Endometrial microvascular endothelial cells (primary cell): ENCODE measurements around the gene SERPINA12. TPM values are rescaled to one million over a fixed set of nuclear protein-coding genes. Genes with fewer than 3 reads are reported as not detected.
"Not testable (repeated sequence)": the region's sequence is repeated elsewhere in the genome, so short reads cannot be mapped to it uniquely, and the experiment has no call there.

Source experiments
- in situ Hi-C: cut with HindIII; loops from 2 replicates; pipeline ENCODE4 v1.10.0; 2017; ENCODE audit warnings: low sequenced_read_pairs, low pct_unique_long_range_greater_than_20kb; ENCODE audit errors: inconsistent ontology term
- total RNA-seq: library from RNA; depleted of rRNA; stranded (reverse); fragments of >200 nt; gene quantifications from one replicate; pipeline ENCODE4 v1.2.3, GENCODE V29; 2015; ENCODE audit errors: inconsistent ontology term

Gene SERPINA12
- total RNA-seq, 1 donor from 2014 or later, result not detected

DNA sequence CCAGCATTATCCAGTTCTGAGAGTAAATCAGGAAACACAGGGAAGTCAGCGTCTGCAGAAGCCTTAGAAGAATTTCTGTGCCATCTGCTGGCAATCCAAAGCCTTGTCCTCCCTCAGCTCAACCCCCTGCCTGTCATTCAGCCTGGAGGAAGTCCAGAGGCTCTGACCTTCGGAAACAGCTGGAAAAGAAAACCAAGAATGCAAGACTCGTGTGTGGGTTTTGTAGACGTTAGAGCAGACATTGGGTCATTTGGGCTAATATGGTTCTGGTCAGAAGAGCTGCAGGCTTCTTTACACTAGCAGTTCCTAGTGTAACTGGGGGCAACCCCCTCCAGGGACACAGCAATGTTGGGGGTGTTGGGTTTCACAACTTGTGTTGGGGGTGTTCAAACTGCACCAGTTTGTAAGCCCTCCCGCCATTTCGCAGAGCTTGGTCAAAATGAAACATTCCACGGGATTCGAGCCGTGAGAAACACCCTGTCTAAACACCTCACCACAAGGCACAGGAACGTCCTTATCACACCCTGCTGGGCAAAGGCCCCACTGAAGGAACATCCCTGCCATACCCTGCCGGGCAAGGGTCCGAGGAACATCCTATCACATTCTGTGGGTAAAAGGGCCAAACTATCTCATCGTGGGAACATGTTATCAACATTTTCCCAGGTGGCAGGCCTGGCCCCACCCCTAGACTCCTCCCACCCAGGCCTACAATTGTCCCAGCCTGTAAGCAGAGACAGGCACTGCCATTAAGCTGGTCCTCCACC is 30.9 kb upstream of the SERPINA12 start:
- in situ Hi-C loops, result no loop called here

- in situ Hi-C loops, result no loop called here
These were observed 29.9 kb upstream of the SERPINA12 start for GRCh38 chr14:94539181-94539580.

GRCh38 chr14:94538070-94538740 is 28.9 kb upstream of the SERPINA12 start:
- in situ Hi-C loops, result no loop called here

- in situ Hi-C loops, result no loop called here
These were observed 27.6 kb upstream of the SERPINA12 start for GRCh38 chr14:94536836-94537235.

- in situ Hi-C loops, result no loop called here
These were observed 26.2 kb upstream of the SERPINA12 start for GRCh38 chr14:94535506-94535905.

- in situ Hi-C loops, result no loop called here
These were observed 23.2 kb upstream of the SERPINA12 start for GRCh38 chr14:94532447-94532846.

- in situ Hi-C loops, result no loop called here
These were observed 21.9 kb upstream of the SERPINA12 start for GRCh38 chr14:94531187-94531586.

DNA sequence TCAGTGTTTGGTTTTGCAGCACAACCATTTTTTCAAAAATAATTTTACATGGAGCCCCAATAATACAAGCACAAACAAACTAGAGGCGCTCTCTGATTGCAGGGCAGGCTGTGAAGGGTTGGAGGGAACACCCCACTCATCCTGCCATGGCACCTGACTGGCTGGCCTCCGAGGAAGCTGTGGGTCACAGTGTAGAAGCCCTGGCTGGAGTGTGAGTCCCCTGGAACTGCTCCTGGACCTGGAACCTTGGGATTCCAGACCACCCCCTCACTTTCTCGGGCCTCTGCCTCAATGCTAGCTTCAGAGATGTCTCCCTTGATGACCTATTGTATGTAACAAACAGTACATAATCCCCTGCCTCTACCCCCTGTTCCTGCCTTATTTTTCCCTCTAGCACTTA is 14.8 kb upstream of the SERPINA12 start:
- in situ Hi-C loops, result no loop called here

GRCh38 chr14:94523265-94523664 is 14.0 kb upstream of the SERPINA12 start:
- in situ Hi-C loops, result no loop called here

DNA sequence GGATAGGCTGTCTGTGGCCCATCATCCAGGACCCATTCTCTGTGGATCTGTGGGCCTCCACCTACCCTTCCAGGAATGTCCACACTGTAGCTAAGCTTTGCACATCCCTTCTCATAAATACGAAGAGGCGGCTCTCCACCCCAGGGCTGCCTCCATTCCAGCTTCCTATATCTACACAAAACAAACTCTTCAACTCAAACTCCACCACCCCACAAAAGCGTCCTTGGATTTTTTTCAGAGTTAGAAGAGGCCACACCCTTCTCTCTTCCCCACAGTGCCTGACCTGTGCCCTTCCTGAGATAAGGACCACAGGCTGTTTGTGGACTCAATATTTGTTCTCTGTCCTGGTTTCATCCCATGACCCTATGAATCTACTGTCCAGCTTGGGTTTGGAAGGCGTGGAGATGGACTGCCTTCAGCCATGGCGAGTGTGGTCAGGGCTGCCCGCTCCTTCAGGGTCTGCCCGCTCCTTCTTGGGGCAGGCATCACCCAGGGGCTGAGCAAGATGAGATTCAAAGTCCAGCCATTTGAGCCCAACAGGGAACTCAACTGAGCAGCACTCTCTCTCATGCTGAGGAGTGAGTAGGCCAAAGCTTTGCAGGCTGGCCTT is 13.0 kb upstream of the SERPINA12 start:
- in situ Hi-C loops, result no loop called here

DNA sequence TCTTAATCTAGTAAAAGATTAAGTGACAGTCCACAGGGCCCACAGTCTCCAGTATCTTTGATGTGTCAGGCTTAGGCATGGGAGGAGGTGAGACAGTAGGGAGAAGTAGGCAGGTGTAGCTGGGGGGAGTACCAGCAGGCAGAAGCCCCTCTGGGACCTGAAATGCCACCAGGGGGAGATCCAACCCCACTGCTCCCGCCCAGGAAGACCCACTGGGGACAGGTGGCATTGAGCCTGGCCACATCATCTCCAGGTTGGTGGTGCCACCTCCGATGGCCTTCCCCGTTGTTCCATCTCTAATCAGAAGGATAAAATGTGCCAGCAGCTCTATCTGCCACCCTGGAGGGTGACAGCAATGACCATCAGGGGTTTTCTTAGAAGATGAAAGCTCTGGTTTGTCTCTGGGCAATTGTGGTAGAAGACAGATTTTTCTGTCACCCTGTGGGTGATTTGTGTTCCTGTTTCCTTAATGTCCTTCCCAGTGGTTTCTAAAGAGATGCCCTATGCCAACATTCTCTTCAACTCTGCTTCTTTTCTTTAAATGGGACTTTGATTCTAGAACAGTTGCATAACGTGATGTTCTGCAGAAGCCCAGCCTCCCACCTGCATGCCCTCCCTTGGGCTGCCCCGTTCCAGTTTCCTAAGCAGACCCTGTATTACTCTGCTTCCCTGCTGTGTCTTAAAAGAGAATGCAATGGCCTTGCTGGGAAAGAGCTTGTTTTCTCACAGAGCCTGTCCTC is 12.3 kb upstream of the SERPINA12 start:
- in situ Hi-C loops, result no loop called here

GRCh38 chr14:94517641-94518257 is 8.5 kb upstream of the SERPINA12 start:
- in situ Hi-C loops, result no loop called here

DNA sequence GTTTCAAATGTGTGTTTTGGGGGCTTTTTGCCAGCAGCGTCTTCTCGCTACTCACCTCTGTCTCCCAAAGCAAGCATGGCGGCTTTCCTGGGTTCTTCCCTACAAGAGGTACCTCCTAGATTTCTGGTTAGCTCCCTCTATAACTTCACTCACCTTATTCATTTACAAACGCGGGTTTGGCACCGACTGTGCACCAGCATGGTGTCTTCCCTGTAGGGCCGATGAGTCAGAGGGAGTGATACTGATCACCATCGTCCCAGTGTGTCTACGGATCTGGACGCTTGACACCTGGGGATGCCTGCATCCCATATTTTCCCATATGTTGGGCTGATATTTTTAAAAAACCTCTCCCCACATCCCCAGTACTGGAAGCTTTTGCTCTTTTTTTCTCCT is 8.0 kb upstream of the SERPINA12 start:
- in situ Hi-C loops, result no loop called here

- in situ Hi-C loops, result no loop called here
These were observed 6.6 kb upstream of the SERPINA12 start for GRCh38 chr14:94515856-94516255.

DNA sequence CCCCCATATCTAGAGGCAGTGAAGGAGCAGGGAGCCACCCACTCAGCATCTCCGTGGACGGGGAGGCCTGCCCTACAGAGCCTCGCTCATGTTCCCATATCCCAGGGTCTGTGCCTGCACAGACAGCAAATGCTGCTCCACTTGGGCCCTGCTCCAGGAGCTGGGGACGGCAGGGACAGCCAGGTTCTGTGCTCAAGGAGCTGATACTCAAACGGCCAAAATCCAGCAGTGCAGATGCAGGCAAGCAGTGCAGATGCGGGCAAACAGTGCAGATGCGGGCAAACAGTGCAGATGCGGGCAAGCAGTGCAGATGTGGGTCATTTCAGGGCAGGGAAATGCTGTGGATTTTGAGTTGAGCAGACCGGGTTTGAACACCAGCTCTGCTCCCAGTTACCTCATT is 6.2 kb upstream of the SERPINA12 start:
- in situ Hi-C loops, result no loop called here

DNA sequence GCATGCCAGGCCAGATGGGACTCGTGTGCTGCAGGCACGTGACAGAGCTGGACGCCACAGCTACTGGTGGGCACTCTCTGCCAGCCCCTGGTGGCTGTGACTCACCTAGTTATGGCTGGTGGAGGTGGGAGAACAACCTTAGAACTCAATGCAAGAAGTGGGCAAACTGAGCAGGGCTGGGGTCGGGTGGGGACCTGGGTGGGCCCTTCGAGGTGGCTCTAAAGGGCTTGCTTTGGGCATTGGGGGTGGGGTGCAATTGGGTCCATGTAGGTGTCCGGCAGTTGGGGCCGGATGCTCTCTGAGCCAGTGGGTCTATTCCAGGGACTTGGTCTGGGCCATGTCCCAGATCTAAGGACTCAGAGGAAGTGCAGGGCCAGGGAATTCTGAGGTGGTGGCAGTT is 5.1 kb upstream of the SERPINA12 start:
- in situ Hi-C loops, result no loop called here

DNA sequence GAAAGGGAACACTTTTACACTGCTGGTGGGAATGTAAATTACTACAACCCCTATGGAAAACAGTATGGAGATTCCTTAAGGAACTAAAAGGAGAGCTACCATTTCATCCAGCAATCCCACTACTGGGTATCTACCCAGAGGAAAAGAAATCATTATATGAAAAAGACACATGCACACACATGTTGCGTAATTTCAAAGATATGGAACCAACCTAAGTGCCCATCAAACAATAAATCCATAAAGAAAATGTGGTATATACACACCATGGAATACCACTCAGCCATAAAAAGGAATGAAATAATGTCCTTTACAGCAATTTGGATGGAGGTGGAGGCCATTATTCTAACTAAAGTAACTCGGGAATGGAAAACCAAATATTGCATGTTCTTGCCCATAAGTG is 1.2 kb upstream of the SERPINA12 start:
- in situ Hi-C loops, result not testable (repeated sequence)

DNA sequence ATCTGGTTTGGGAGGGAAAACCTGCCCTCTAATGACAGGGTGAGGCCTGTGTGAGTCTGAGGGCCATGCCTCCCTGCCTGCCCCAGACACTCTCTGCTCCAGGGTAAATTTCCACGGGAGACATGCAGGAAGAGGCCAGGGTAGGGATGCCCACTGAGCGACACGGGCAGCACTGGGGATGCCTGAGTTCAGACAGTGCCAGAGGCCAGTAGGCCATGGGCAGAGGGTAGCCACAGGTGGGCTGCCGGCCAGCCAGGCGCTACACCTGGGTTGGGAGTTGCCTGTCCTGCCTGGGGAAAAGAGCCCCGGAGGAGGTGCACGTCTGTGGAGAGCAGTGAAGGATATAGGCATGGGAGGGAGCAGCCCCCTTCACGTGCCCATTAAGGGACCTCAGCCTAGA is 3.6 kb downstream of the SERPINA12 start:
- in situ Hi-C loops, result no loop called here

- in situ Hi-C loops, result no loop called here
These were observed 4.1 kb downstream of the SERPINA12 start for GRCh38 chr14:94505206-94505605.
